SKM-1 (cell line): ENCODE measurements around the gene DCBLD2.
"Not testable (repeated sequence)": the region's sequence is repeated elsewhere in the genome, so short reads cannot be mapped to it uniquely, and the experiment has no call there.

Experiments
- DNase-seq: peaks from one replicate; lab custom pipeline; 2025; ENCODE audit not compliant: unreplicated experiment; lab: John Stamatoyannopoulos, UW

The DCBLD2 gene

GRCh38 chr3:98890965-98891910, 10.3 kb downstream of the DCBLD2 start:
- no peak for DNase-seq

- DNase-seq: no peak
Observed at GRCh38 chr3:98890181-98890835, 11.2 kb downstream of the DCBLD2 start.

GRCh38 chr3:98887684-98888083, 13.8 kb downstream of the DCBLD2 start:
- DNase-seq: no peak

- no peak for DNase-seq
Observed at GRCh38 chr3:98886525-98886924, 15.0 kb downstream of the DCBLD2 start.

DNA sequence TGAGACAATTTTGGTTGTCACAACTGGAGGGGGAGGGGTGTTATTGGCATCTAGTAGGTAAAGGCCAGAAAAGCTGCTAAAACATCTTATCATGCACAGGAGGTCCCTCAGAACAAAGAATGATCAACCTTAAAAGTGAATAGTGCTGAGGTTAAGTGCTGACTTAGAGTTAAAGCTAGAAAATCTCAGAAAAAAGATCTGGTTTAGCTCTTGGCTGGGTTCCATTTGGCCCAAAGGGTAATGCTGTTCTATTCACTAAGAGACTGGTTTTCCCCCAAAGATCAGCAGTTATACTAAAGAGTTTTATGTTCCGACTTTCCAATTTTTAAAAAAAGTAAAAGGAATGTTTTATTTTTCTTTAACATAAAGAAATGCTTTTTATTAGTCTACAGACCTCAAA, 15.6 kb downstream of the DCBLD2 start:
- DNase-seq: no peak

- no peak for DNase-seq
Observed at GRCh38 chr3:98884675-98885371, 16.7 kb downstream of the DCBLD2 start.

DNA sequence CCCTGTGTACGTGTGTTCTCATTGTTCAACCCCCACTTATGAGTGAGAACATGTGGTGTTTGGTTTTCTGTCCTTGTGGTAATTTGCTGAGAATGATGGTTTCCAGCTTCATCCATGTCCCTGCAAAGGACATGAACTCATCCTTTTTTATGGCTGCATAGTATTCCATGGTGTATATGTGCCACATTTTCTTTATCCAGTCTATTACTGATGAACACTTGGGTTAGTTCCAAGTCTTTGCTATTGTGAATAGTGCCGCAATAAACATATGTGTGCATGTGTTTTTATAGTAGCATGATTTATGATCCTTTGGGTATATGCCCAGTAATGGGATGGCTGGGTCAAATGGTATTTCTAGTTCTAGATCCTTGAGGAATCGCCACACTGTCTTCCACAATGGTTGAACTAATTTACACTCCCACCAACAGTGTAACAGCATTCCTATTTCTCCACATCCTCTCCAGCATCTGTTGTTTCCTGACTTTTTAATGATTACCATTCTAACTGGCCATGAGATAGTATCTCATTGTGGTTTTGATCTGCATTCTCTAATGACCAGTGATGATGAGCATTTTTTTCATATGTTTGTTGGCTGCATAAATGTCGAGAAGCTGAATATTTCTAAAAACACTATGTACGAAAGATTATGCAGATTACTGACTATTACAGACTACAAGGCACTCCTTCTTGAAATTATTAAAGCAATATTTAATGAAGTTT, 18.7 kb downstream of the DCBLD2 start:
- not testable (repeated sequence) for DNase-seq

DNA sequence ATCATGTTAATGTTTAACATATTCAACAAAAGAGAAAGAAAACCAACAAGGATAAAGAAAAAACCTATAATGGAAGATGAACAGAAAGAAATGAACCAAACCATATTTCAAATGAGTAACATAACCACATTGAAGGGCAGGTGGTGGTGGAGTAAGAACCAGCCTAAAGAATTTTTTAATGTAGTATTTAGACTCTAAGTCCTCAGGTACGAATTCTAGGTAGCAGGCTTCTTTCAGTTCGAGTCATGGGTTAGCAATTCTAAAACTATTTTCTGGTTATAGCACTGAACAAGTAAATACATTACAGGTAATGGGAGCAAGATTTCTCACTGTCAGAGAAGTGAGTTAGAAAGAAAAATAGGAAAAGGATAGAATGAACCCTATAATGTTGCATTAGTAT, 24.4 kb downstream of the DCBLD2 start:
- DNase-seq: no peak

- DNase-seq: no peak
Observed at GRCh38 chr3:98875535-98875934, 26.0 kb downstream of the DCBLD2 start.

DNA sequence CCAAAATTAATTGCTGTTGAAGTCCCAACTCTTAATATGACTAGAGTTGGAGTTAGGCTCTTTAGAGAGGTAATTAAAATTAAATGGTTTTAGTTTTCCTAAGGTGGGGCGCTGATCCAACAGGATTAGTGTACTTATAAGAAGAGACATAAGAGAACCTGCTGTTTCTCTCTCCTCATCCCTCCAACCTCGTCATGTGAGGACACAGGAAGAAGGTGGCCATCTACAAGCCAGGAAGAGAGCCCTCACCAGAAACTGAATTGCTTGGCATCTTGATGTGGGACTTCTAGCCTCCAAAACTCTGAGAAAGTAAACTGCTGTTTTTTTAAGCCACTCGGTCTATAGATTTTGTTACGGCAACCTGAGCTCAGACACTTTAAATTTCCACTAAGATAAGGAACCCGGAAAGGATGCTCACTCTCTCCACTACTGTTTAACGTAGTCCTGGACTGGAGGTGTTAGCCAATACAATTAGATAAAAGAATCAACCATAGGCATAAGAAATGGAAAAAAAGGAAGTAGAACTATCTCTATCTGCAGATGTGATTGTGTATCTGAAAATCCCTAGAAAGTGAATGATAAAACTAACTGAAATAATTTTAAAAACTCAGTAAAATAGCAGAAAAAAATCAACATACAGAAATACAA, 26.8 kb downstream of the DCBLD2 start:
- DNase-seq: no peak

- DNase-seq: no peak
Observed at GRCh38 chr3:98869391-98869790, 32.1 kb downstream of the DCBLD2 start.

GRCh38 chr3:98857971-98858370, 43.5 kb downstream of the DCBLD2 start:
- DNase-seq: not testable (repeated sequence)

GRCh38 chr3:98857258-98857657, 44.2 kb downstream of the DCBLD2 start:
- not testable (repeated sequence) for DNase-seq

GRCh38 chr3:98856724-98857123, 44.8 kb downstream of the DCBLD2 start:
- DNase-seq: no peak

GRCh38 chr3:98855806-98856400, 45.6 kb downstream of the DCBLD2 start:
- no peak for DNase-seq

- DNase-seq: no peak
Observed at GRCh38 chr3:98848108-98848507, 53.4 kb downstream of the DCBLD2 start.

DNA sequence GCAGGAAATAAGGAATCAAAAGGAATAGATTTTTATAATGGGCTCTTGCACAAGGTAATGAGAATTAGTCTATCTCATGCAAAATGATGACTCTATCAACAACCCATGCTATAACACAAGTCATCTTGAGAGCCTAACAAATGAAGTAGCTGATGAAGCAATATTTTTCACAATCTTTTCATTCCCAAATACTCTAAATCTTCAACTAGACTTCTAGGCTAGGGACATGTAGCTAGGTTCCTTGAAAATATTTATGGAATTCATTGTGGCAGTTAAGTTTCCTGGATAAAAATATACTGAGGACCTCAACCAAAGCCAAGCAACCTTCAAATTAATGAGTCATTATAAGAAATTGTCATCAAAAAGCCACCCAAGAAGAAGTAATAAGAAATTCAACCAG, 55.4 kb downstream of the DCBLD2 start:
- no peak for DNase-seq

GRCh38 chr3:98843266-98843959, 58.1 kb downstream of the DCBLD2 start:
- no peak for DNase-seq

- DNase-seq: no peak
Observed at GRCh38 chr3:98839846-98840245, 61.6 kb downstream of the DCBLD2 start.

DNA sequence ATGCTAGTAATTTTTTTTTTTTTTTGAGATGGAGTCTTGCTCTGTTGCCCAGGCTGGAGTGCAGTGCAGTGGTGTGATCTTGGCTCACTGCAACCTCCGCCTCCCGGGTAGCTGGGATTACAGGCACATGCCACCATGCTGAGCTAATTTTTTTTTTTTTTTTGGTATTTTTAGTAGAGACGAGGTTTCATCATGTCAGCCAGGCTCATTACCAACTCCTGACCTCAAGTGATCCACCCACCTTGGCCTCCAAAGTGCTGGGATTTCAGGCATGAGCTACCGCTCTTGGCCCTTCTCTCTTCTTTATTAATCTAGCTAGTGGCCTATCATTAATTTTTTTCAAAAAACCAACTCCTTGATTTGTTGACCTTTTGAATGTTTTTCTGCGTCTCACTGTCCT, 70.4 kb downstream of the DCBLD2 start:
- not testable (repeated sequence) for DNase-seq
